ENCODE data around the gene WWOX.

DNA sequence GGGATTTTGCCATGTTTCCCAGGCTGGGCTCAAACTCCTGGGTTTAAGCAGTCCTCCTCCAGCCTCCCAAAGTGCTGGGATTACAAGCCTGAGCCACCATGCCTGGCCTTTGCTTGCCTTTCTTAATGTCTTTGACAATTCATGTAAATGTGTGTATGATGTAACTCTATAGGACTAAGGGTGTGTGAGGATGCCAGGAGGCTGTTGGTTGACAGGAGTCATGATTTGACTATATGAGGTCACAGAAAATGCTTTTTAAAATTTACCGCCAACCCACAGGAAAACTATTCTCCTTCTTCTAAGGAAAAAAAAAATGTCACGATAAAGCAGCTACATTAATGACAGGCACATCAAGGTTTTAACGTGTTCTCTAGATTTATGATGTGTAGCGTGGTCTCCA lies 118.8 kb downstream of the WWOX start:
- TF ChIP-seq, protein P1, sequence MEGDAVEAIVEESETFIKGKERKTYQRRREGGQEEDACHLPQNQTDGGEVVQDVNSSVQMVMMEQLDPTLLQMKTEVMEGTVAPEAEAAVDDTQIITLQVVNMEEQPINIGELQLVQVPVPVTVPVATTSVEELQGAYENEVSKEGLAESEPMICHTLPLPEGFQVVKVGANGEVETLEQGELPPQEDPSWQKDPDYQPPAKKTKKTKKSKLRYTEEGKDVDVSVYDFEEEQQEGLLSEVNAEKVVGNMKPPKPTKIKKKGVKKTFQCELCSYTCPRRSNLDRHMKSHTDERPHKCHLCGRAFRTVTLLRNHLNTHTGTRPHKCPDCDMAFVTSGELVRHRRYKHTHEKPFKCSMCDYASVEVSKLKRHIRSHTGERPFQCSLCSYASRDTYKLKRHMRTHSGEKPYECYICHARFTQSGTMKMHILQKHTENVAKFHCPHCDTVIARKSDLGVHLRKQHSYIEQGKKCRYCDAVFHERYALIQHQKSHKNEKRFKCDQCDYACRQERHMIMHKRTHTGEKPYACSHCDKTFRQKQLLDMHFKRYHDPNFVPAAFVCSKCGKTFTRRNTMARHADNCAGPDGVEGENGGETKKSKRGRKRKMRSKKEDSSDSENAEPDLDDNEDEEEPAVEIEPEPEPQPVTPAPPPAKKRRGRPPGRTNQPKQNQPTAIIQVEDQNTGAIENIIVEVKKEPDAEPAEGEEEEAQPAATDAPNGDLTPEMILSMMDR (IDR thresholded peaks at IDR 0.05; ENCODE audit: low read length) = no peak
- TF ChIP-seq EZH2 (optimal IDR thresholded peaks at IDR 0.05; ENCODE audit: low read depth, low read length) (no peak), EZH2phosphoT487 (IDR thresholded peaks at IDR 0.05; ENCODE audit: low read length) (no peak)

All from MM.1S (cell line).